Measurements from ENCODE around the gene DACT2. TPM values are rescaled to one million over a fixed set of nuclear protein-coding genes. Genes with fewer than 3 reads are reported as not detected.

The DACT2 gene
- total RNA-seq, 2 donors from 2014 or later = 4.9 to 5.4 TPM

DNA sequence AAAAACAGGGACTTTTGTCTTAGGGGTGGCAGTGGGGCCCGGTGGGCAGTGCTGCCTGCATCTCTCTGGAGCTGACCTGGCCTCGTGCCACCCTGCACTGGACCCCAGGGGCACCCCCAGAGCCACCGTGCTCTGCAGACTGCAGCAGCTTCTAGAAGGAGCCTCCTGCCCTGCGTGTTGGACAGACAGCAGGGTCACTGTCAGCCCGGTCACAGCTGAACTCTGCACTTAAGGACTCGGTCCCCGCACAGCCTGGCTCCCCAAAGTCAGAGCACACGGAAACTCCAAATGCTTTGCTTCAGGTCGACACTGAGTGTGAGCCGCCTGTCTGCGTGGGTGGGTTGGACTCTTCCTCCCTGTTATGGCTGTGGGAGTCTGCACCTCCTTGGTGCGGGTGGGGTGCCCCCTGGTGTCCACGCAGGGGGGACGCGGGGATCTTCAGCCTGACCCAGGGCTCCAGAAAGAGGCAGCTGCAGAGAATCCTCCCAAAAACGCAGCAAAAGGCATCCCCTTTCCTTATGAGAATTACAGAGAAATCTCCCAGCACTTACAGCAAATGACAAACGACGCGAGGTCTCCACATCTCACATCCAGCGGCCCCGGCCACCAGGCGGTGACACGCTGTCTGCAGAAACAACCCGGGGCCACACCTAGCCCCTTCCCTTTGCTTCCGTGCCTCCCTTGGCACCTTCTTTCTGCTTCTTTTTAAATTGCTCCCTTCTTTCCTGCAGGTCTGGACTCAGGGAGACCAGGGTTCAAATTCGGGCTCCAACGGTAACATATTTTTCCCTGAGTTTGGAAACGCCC lies 36.3 kb upstream of the DACT2 start:
- intact Hi-C loops (cut with DNase I) = loop anchor here (10.0 kb wide), 1 partner anchor 201 kb away; no protein-coding TSS in a partner anchor
- peak; percentile 89 for ATAC-seq
- no peaks in the 10 kb centered on the region for H3K9me3 ChIP-seq
- H3K4me1 ChIP-seq = no peaks in the 10 kb centered on the region
- no peak overlapping the region for H3K4me3 ChIP-seq
- WGBS, 2 donors = 28 to 59% methylated on average over 13 to 28 of the region's 28 CpGs
- TF ChIP-seq POLR2A (IDR thresholded peaks at IDR 0.05) = no peak
- TF ChIP-seq CTCF (IDR thresholded peaks at IDR 0.05) = peak; percentile 73 to 89 (median 79)
- H3K36me3 ChIP-seq (replicated peaks in 1 of 2; ENCODE audit: insufficient read depth in 1 of 2, low read depth in 2 of 2) = no peaks in the 10 kb centered on the region
- DNase-seq = peak; percentile 66 to 74 (median 68)
- no peak overlapping the region for H3K27ac ChIP-seq
- no peaks in the 10 kb centered on the region for H3K27me3 ChIP-seq

DNA sequence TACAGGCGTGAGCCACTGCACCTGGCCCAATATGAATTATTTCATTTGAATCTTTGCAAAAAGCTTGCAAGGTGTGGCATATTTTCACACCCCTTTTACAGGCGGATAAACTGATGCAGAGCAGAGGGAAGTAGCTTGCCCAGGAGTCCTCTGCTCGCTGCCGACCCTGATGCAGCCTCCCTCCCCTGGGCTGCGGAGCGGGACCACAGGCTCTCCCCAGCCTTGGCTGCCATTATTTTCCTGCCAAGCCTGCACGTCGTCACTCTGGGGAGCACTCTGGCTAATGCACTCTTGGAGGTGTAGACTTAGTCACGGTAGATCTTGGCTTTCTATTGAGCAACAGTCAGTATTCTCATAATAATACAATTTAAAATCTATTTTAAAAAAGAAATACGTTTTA lies 34.8 kb upstream of the DACT2 start:
- 64 to 85% methylated on average over 10 of the region's 10 CpGs for WGBS, 2 donors
- Histone ChIP-seq H3K4me1 (no peaks in the 10 kb centered on the region), H3K27ac (no peak overlapping the region), H3K27me3 (no peaks in the 10 kb centered on the region), H3K9me3 (no peaks in the 10 kb centered on the region), H3K4me3 (no peak overlapping the region), H3K36me3 (replicated peaks in 1 of 2; ENCODE audit: insufficient read depth in 1 of 2, low read depth in 2 of 2) (no peaks in the 10 kb centered on the region)
- no peak for TF ChIP-seq CTCF (IDR thresholded peaks at IDR 0.05)
- no peak for TF ChIP-seq POLR2A (IDR thresholded peaks at IDR 0.05)
- DNase-seq (no peak), ATAC-seq (no peak)
- intact Hi-C loops (cut with DNase I) = loop anchor here (10.0 kb wide), 1 partner anchor 200 kb away; no protein-coding TSS in a partner anchor

DNA sequence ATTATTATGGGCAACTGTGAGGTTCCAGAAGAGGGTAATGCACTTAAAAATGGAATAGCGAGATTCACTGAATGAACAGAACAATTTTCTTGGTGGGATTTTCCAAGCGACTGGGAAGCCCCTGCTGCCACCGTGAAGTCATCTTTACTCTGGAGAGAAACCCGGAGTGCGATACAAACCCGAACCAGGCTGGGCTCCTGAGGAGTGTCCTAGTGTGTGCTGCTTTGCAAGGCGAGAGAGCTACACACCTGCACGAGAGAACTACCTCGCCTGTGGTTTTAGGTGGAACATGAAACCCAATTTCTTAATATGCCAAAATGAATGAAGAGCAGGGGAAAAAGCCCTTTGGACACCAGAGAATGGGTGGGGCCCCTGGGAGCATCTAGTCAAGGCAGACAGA lies 33.5 kb upstream of the DACT2 start:
- ATAC-seq (no peak), DNase-seq (no peak)
- intact Hi-C loops (cut with DNase I) = loop anchor here (10.0 kb wide), 1 partner anchor 198 kb away; no protein-coding TSS in a partner anchor
- TF ChIP-seq POLR2A (IDR thresholded peaks at IDR 0.05) = no peak
- no peak for TF ChIP-seq CTCF (IDR thresholded peaks at IDR 0.05)
- H3K36me3 ChIP-seq (replicated peaks in 1 of 2; ENCODE audit: insufficient read depth in 1 of 2, low read depth in 2 of 2) = no peaks in the 10 kb centered on the region
- H3K4me3 ChIP-seq = no peak overlapping the region
- no peaks in the 10 kb centered on the region for H3K9me3 ChIP-seq
- no peaks in the 10 kb centered on the region for H3K27me3 ChIP-seq
- H3K4me1 ChIP-seq = no peaks in the 10 kb centered on the region
- no peak overlapping the region for H3K27ac ChIP-seq
- 76 to 78% methylated on average over 9 of the region's 9 CpGs for WGBS, 2 donors

DNA sequence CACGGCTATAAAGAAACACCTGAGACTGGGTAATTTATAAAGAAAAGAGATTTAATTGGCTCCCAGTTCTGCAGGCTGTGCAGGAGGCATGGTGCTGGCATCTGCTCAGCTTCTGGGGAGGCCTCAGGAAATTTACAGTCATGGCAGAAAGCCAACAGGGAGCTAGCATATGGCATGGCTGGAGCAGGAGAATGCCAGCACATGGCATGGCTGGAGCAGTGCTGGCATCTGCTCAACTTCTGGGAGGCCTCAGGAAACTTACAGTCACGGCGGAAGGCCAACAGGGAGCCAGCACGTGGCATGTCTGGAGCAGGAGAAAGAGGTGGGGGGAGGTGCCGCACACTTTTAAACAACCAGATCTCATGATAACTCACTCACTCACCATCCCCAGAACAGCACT lies 32.5 kb upstream of the DACT2 start:
- intact Hi-C loops (cut with DNase I) = loop anchor here (10.0 kb wide), 1 partner anchor 197 kb away; no protein-coding TSS in a partner anchor
- 84 to 88% methylated on average over 5 of the region's 5 CpGs for WGBS, 2 donors
- no peak for TF ChIP-seq POLR2A (IDR thresholded peaks at IDR 0.05)
- TF ChIP-seq CTCF (IDR thresholded peaks at IDR 0.05) = no peak
- no peaks in the 10 kb centered on the region for H3K4me1 ChIP-seq
- ATAC-seq = no peak
- no peaks in the 10 kb centered on the region for H3K27me3 ChIP-seq
- no peak for DNase-seq
- no peaks in the 10 kb centered on the region for H3K9me3 ChIP-seq
- no peaks in the 10 kb centered on the region for H3K36me3 ChIP-seq (replicated peaks in 1 of 2; ENCODE audit: insufficient read depth in 1 of 2, low read depth in 2 of 2)
- no peak overlapping the region for H3K4me3 ChIP-seq
- H3K27ac ChIP-seq = no peak overlapping the region

All from body of pancreas (tissue), 4 donors.